Measurements from ENCODE around the gene DCUN1D5. TPM values are rescaled to one million over a fixed set of nuclear protein-coding genes. Genes with fewer than 3 reads are reported as not detected.

Gene DCUN1D5
- total and polyA plus RNA-seq, 2 of the 13 experiments (the other 11 are each of a cell fraction or from before 2014, with no cell fraction given): 32.9 to 46.7 TPM

- TF ChIP-seq TFDP1 (CRISPR knock-in tag; IDR thresholded peaks at IDR 0.05; ENCODE audit: borderline replicate concordance) (peak; percentile 81), FOXJ3 (CRISPR knock-in tag; IDR thresholded peaks at IDR 0.05; ENCODE audit: borderline replicate concordance) (no peak; the same call in 1 of the 2 replicates), ZNF777 (CRISPR knock-in tag; IDR thresholded peaks at IDR 0.05) (no peak), NR2C2 (CRISPR knock-in tag; IDR thresholded peaks at IDR 0.05; ENCODE audit: borderline replicate concordance) (0 out of 2 replicates have a peak, but pooled peaks have one; percentile 28), ZNF580 (CRISPR knock-in tag; IDR thresholded peaks at IDR 0.05; ENCODE audit: borderline replicate concordance, low read depth) (peak; percentile 69; the same call in 1 of the 2 replicates), NR2F1 (CRISPR knock-in tag; IDR thresholded peaks at IDR 0.05) (no peak), RFX3 (CRISPR knock-in tag; IDR thresholded peaks at IDR 0.05) (peak; percentile 97), ZBTB38 (CRISPR knock-in tag; IDR thresholded peaks at IDR 0.05) (peak; percentile 47; the same call in 1 of the 2 replicates), FOXK2 (IDR thresholded peaks at IDR 0.05) (no peak), STAT5B (CRISPR knock-in tag; IDR thresholded peaks at IDR 0.05) (no peak), ZNF296 (CRISPR knock-in tag; conservative IDR thresholded peaks at IDR 0.05) (no peak), ZNF552 (CRISPR knock-in tag; IDR thresholded peaks at IDR 0.05; ENCODE audit: borderline replicate concordance) (no peak), AGO2 (optimal IDR thresholded peaks at IDR 0.05; ENCODE audit: low read depth, low read length) (no peak), FOXP1 (IDR thresholded peaks at IDR 0.05) (no peak), FOXP1 (CRISPR knock-in tag; IDR thresholded peaks at IDR 0.05) (no peak), DR1 (CRISPR knock-in tag; IDR thresholded peaks at IDR 0.05) (no peak), JUNB (CRISPR knock-in tag; IDR thresholded peaks at IDR 0.05; ENCODE audit: borderline replicate concordance) (no peak), ZNF350 (CRISPR knock-in tag; IDR thresholded peaks at IDR 0.05; ENCODE audit: borderline replicate concordance, low read depth) (no peak; the same call in 1 of the 2 replicates), MAFK (conservative IDR thresholded peaks at IDR 0.05 in 1 of 2, IDR thresholded peaks at IDR 0.05 in 1 of 2; ENCODE audit: low read length in 2 of 2) (no peak), ISL2 (CRISPR knock-in tag; IDR thresholded peaks at IDR 0.05) (no peak), ZNF678 (CRISPR knock-in tag; IDR thresholded peaks at IDR 0.05) (no peak), RNF219 (CRISPR knock-in tag; IDR thresholded peaks at IDR 0.05) (no peak), HNRNPK (IDR thresholded peaks at IDR 0.05; ENCODE audit: low read depth, low read length, poor library complexity, severe bottlenecking) (peak; percentile 61), ZNF83 (CRISPR knock-in tag; IDR thresholded peaks at IDR 0.05; ENCODE audit: borderline replicate concordance) (no peak), HNRNPUL1 (IDR thresholded peaks at IDR 0.05; ENCODE audit: low read depth, low read length) (no peak), ZNF792 (CRISPR knock-in tag; IDR thresholded peaks at IDR 0.05) (peak; percentile 75; the same call in 1 of the 2 replicates)
Observed at GRCh38 chr11:103108933-103109817, 17.2 kb upstream of the DCUN1D5 start, which contains the start of gene DYNC2H1 (continued).
